H9 (cell line): ENCODE results near the gene GJB2. TPM values are rescaled to one million over a fixed set of nuclear protein-coding genes. Genes with fewer than 3 reads are reported as not detected.

Source experiments
- DNase-seq: peaks from one replicate; pipeline ENCODE4 v3.0.0-alpha.2; 2017
- H2AFZ ChIP-seq: one replicate; pipeline ENCODE4 v1.6.1; 2013; ENCODE audit warnings: mild to moderate bottlenecking, low read length, control low read depth, moderate library complexity
- H2AK5ac ChIP-seq: 2 replicates; pipeline ENCODE4 v1.6.1; 2013; ENCODE audit warnings: low read length, control low read depth, mixed read lengths; ENCODE audit not compliant: insufficient read length
- H2BK120ac ChIP-seq: one replicate; pipeline ENCODE4 v1.6.1; 2013; ENCODE audit warnings: low read depth, mild to moderate bottlenecking, low read length, control low read depth, inconsistent platforms; ENCODE audit not compliant: poor library complexity, severe bottlenecking
- H2BK12ac ChIP-seq: 2 replicates; pipeline ENCODE4 v1.6.1; 2013; ENCODE audit warnings: low read length, control low read depth, mixed read lengths, low read depth; ENCODE audit not compliant: insufficient read length
- H2BK15ac ChIP-seq: 2 replicates; pipeline ENCODE4 v1.6.1; 2013; ENCODE audit warnings: low read depth, low read length, control low read depth
- H2BK20ac ChIP-seq: one replicate; pipeline ENCODE4 v1.6.1; 2013; ENCODE audit warnings: low read depth, mild to moderate bottlenecking, low read length, control low read depth, inconsistent platforms; ENCODE audit not compliant: poor library complexity, severe bottlenecking
- H2BK5ac ChIP-seq: 2 replicates; pipeline ENCODE4 v1.6.1; 2013; ENCODE audit warnings: low read length, control low read depth, mixed read lengths; ENCODE audit not compliant: insufficient read length
- H3K14ac ChIP-seq: 2 replicates; pipeline ENCODE4 v1.6.1; 2013; ENCODE audit warnings: low read length, control low read depth; ENCODE audit not compliant: insufficient read depth
- H3K18ac ChIP-seq: 2 replicates; pipeline ENCODE4 v1.6.1; 2013; ENCODE audit warnings: low read depth, mild to moderate bottlenecking, mixed read lengths, low read length, control low read depth; ENCODE audit not compliant: insufficient read length
- H3K23ac ChIP-seq: 2 replicates; pipeline ENCODE4 v1.6.1; 2013; ENCODE audit warnings: low read length, control low read depth, mixed read lengths, low read depth; ENCODE audit not compliant: insufficient read length
- H3K23me2 ChIP-seq: 2 replicates; pipeline ENCODE4 v1.6.1; 2013; ENCODE audit warnings: low read depth, mild to moderate bottlenecking, mixed read lengths, low read length, control low read depth; ENCODE audit not compliant: insufficient read length, poor library complexity, severe bottlenecking
- H3K27ac ChIP-seq: 2 replicates; pipeline ENCODE4 v1.5.1; 2013; ENCODE audit warnings: low read length, control low read depth, mixed read lengths, low read depth; ENCODE audit not compliant: insufficient read length
- H3K27me3 ChIP-seq: 2 replicates; pipeline ENCODE4 v1.6.1; 2013; ENCODE audit warnings: low read length, control low read depth, inconsistent platforms; ENCODE audit not compliant: insufficient read depth
- H3K4ac ChIP-seq: 2 replicates; pipeline ENCODE4 v1.6.1; 2013; ENCODE audit warnings: low read depth, mild to moderate bottlenecking, control low read depth, inconsistent platforms, low read length, moderate library complexity
- H3K4me1 ChIP-seq: 2 replicates; pipeline ENCODE4 v1.6.1; 2013; ENCODE audit warnings: low read length, control low read depth, inconsistent platforms; ENCODE audit not compliant: insufficient read depth
- H3K4me2 ChIP-seq: 2 replicates; pipeline ENCODE4 v1.6.1; 2013; ENCODE audit warnings: low read length, control low read depth, mixed read lengths; ENCODE audit not compliant: insufficient read length, insufficient read depth
- H3K56ac ChIP-seq: 2 replicates; pipeline ENCODE4 v1.6.1; 2013; ENCODE audit warnings: low read depth, mild to moderate bottlenecking, mixed read lengths, low read length, control low read depth; ENCODE audit not compliant: insufficient read length
- H3K79me1 ChIP-seq: 2 replicates; pipeline ENCODE4 v1.6.1; 2013; ENCODE audit warnings: low read depth, mild to moderate bottlenecking, moderate library complexity, low read length, control low read depth, inconsistent platforms; ENCODE audit not compliant: insufficient read depth, poor library complexity, severe bottlenecking
- H3K79me2 ChIP-seq: 2 replicates; pipeline ENCODE4 v1.6.1; 2013; ENCODE audit warnings: low read length, control low read depth, inconsistent platforms; ENCODE audit not compliant: insufficient read depth
- H3K9ac ChIP-seq: 2 replicates; pipeline ENCODE4 v1.6.1; 2013; ENCODE audit warnings: low read length, control low read depth, mixed read lengths; ENCODE audit not compliant: insufficient read length; ENCODE audit errors: extremely low read depth
- H3K9me3 ChIP-seq: one replicate; pipeline ENCODE4 v1.6.1; 2013; ENCODE audit warnings: low read depth, low read length, inconsistent platforms; ENCODE audit not compliant: control insufficient read depth
- H3T11ph ChIP-seq: one replicate; pipeline ENCODE4 v1.6.1; 2013; ENCODE audit warnings: mild to moderate bottlenecking, low read length, control low read depth, inconsistent platforms
- H4K20me1 ChIP-seq: one replicate; pipeline ENCODE4 v1.6.1; 2013; ENCODE audit not compliant: control insufficient read depth, insufficient read length, insufficient read depth
- H4K5ac ChIP-seq: 2 replicates; pipeline ENCODE4 v1.6.1; 2013; ENCODE audit warnings: low read depth, mild to moderate bottlenecking, mixed read lengths, low read length, control low read depth; ENCODE audit not compliant: insufficient read length
- H4K8ac ChIP-seq: replicated peaks from 2 replicates; pipeline ENCODE4 v1.6.1; 2013; ENCODE audit warnings: low read length, control low read depth, mixed read lengths, low read depth; ENCODE audit not compliant: insufficient read length
- H4K91ac ChIP-seq: 2 replicates; pipeline ENCODE4 v1.6.1; 2013; ENCODE audit warnings: low read depth, mild to moderate bottlenecking, moderate library complexity, mixed read lengths, low read length, control low read depth; ENCODE audit not compliant: insufficient read length
- H3K27ac Mint-ChIP-seq, 3 experiments: 2 replicates in 2 of 3; 3 replicates in 1 of 3; pipeline ENCODE4 v1.8.0; 2020 to 2021; ENCODE audit warnings: mixed read lengths in 3 of 3, mild to moderate bottlenecking in 1 of 3, moderate library complexity in 1 of 3
- H3K27me3 Mint-ChIP-seq: 2 replicates; pipeline ENCODE4 v1.8.0; 2021; ENCODE audit warnings: low read depth, mild to moderate bottlenecking, moderate library complexity, mixed read lengths
- H3K36me3 Mint-ChIP-seq, 3 experiments: 2 replicates in 2 of 3; 3 replicates in 1 of 3; pipeline ENCODE4 v1.8.0; 2020 to 2021; ENCODE audit warnings: low read depth in 3 of 3, mixed read lengths in 3 of 3; ENCODE audit not compliant: insufficient read depth in 1 of 3
- H3K4me1 Mint-ChIP-seq, 2 experiments: 2 replicates each; pipeline ENCODE4 v1.8.0; 2020; ENCODE audit warnings: mixed read lengths in 2 of 2
- H3K4me3 Mint-ChIP-seq, 2 experiments: 2 replicates in 1 of 2; 3 replicates in 1 of 2; pipeline ENCODE4 v1.8.0; 2020 to 2021; ENCODE audit warnings: mild to moderate bottlenecking in 2 of 2, mixed read lengths in 2 of 2, moderate library complexity in 1 of 2
- H3K9me3 Mint-ChIP-seq, 2 experiments: 2 replicates in 1 of 2; 3 replicates in 1 of 2; pipeline ENCODE4 v1.8.0; 2020; ENCODE audit warnings: mild to moderate bottlenecking in 2 of 2, mixed read lengths in 2 of 2, moderate library complexity in 1 of 2
- WGBS: extraction: QIAGEN DNeasy Blood & Tissue Kit; methylation state at CpG from one replicate; pipeline ENCODE4 v1.1.7; 2013; ENCODE audit warnings: missing lambda C conversion rate, low lambda C conversion rate, mixed read lengths; ENCODE audit not compliant: insufficient read length; ENCODE audit errors: extremely low coverage; 5-methylcytosine and 5-hydroxymethylcytosine counted together
- total RNA-seq: library from RNA; stranded (reverse); gene quantifications from 2 replicates; pipeline ENCODE4 v1.2.1, GENCODE V29; 2021
- TF ChIP-seq, protein P1 (sequence below): fragments of 200-600 bp; sonication (generic); conservative IDR thresholded peaks from 3 replicates; pipeline ENCODE4 v1.8.0; 2021; ENCODE audit warnings: antibody characterized with exemption, mild to moderate bottlenecking

Gene GJB2
- total RNA-seq, 1 experiment from 2014 or later: 0.28 TPM

DNA sequence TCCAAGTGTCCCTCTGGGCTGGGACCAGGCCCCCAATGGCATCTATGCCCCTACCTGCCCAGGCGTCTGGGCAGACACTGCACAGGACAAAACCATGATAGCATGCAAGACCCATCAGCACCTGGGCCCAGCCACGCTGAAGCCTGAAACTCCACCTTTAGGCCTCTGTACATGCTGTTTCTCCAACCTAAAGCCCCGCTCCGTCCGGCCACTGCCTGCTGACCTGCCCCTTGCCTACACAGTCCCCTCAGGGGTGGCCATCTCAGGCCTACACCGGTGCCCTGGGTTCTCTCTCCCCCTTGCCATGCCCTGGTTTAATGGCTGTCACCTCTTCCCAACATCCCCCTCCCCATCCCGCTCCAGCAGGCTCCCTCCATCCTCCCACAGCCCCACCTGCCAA lies 47.2 kb downstream of the GJB2 start:
- peaks cover 9% of the 10 kb centered on the region for H3K27me3 Mint-ChIP-seq
- Histone ChIP-seq H3T11ph (no peak overlapping the region), H2BK120ac (no peak overlapping the region), H4K8ac (no peak overlapping the region), H4K20me1 (no peaks in the 10 kb centered on the region), H3K27me3 (no peaks in the 10 kb centered on the region), H2BK15ac (no peak overlapping the region), H2BK12ac (no peak overlapping the region), H3K79me2 (no peaks in the 10 kb centered on the region), H3K4ac (no peak overlapping the region), H3K79me1 (no peaks in the 10 kb centered on the region), H3K14ac (no peak overlapping the region; the same call in 1 of the 2 replicates), H4K5ac (no peak overlapping the region), H2AFZ (no peak overlapping the region), H3K27ac (no peak overlapping the region), H2BK20ac (no peak overlapping the region), H3K56ac (no peak overlapping the region), H3K23me2 (no peaks in the 10 kb centered on the region), H3K4me1 (no peaks in the 10 kb centered on the region), H3K23ac (no peak overlapping the region), H3K9me3 (no peaks in the 10 kb centered on the region), H2BK5ac (no peak overlapping the region), H3K9ac (no peak overlapping the region), H3K18ac (no peak overlapping the region), H2AK5ac (no peak overlapping the region), H3K4me2 (no peak overlapping the region), H4K91ac (no peak overlapping the region)
- TF ChIP-seq, protein P1, sequence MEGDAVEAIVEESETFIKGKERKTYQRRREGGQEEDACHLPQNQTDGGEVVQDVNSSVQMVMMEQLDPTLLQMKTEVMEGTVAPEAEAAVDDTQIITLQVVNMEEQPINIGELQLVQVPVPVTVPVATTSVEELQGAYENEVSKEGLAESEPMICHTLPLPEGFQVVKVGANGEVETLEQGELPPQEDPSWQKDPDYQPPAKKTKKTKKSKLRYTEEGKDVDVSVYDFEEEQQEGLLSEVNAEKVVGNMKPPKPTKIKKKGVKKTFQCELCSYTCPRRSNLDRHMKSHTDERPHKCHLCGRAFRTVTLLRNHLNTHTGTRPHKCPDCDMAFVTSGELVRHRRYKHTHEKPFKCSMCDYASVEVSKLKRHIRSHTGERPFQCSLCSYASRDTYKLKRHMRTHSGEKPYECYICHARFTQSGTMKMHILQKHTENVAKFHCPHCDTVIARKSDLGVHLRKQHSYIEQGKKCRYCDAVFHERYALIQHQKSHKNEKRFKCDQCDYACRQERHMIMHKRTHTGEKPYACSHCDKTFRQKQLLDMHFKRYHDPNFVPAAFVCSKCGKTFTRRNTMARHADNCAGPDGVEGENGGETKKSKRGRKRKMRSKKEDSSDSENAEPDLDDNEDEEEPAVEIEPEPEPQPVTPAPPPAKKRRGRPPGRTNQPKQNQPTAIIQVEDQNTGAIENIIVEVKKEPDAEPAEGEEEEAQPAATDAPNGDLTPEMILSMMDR: no peak
- peaks cover 2 to 8% of the 10 kb centered on the region in 2 experiments; a peak in 3 of 4 replicates for H3K4me1 Mint-ChIP-seq
- no peaks in the 10 kb centered on the region; a peak in 1 of 7 replicates for H3K36me3 Mint-ChIP-seq
- no peak overlapping the region for H3K4me3 Mint-ChIP-seq
- WGBS: no CpG with 5 or more reads among the region's 7 CpGs
- H3K27ac Mint-ChIP-seq: no peak overlapping the region
- no peaks in the 10 kb centered on the region; a peak in 1 of 5 replicates for H3K9me3 Mint-ChIP-seq
- DNase-seq: no peak
